Measurements from ENCODE around the gene FAM171A1. TPM values are rescaled to one million over a fixed set of nuclear protein-coding genes. Genes with fewer than 3 reads are reported as not detected.

FAM171A1 gene
- total RNA-seq, 2 donors from 2014 or later = 16.3 to 24.2 TPM

DNA sequence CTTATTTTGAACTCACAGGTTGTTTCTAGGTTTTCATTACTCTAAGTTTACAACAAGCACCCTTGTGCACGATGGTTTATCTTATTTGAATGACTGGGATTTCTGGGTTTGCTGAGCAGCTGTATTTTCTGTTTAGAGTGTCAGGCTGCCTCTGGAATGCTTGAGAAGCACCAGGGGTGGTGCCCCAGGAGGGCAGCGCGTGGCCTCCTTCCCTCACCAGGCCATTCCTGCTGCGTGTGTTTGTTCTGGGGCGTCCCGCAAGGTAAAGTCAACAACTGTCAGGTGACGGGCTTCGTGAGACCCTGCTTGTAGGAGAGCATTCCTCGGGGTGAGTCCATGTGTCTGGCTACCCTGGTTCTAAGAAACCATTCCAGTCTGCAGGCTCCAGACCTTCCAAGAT is 54.9 kb downstream of the FAM171A1 start:
- 70% methylated on average over 9 of the region's 9 CpGs for WGBS
- Histone ChIP-seq H3K4me1 (replicated peaks) (peaks cover 4% of the 10 kb centered on the region), H3K27me3 (replicated peaks; ENCODE audit: insufficient read depth) (no peaks in the 10 kb centered on the region), H3K9me3 (no peaks in the 10 kb centered on the region), H3K27ac (no peak overlapping the region), H3K36me3 (no peaks in the 10 kb centered on the region), H3K4me3 (no peak overlapping the region)
- TF ChIP-seq, protein P1, sequence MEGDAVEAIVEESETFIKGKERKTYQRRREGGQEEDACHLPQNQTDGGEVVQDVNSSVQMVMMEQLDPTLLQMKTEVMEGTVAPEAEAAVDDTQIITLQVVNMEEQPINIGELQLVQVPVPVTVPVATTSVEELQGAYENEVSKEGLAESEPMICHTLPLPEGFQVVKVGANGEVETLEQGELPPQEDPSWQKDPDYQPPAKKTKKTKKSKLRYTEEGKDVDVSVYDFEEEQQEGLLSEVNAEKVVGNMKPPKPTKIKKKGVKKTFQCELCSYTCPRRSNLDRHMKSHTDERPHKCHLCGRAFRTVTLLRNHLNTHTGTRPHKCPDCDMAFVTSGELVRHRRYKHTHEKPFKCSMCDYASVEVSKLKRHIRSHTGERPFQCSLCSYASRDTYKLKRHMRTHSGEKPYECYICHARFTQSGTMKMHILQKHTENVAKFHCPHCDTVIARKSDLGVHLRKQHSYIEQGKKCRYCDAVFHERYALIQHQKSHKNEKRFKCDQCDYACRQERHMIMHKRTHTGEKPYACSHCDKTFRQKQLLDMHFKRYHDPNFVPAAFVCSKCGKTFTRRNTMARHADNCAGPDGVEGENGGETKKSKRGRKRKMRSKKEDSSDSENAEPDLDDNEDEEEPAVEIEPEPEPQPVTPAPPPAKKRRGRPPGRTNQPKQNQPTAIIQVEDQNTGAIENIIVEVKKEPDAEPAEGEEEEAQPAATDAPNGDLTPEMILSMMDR (IDR thresholded peaks at IDR 0.05) = no peak
- TF ChIP-seq POLR2A (IDR thresholded peaks at IDR 0.05) (no peak), POLR2AphosphoS5 (IDR thresholded peaks at IDR 0.05) (no peak)
- no peak for DNase-seq (ENCODE audit: low spot score)
- intact Hi-C loops (cut with DNase I) = no loop called here

DNA sequence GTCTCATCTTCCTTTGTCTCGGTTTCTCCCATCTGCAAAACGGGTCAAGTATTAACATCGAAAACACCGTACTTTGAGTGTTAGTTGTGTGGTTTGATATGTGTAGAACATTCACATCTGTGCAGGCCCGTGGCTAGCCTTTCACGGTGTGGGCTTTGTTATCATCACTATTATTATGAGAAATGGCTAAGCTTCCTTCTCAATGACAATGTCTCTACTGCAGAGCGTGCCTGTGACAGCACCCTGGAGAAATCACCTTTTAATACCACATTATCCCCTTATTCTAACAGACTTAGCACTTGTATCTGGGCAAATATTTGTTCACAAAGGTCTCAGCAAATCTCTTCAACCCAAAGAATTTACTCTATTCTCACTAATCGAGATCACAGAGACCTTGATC is 55.8 kb downstream of the FAM171A1 start:
- 89% methylated on average over 8 of the region's 8 CpGs for WGBS
- DNase-seq (ENCODE audit: low spot score) = no peak
- TF ChIP-seq, protein P1 (IDR thresholded peaks at IDR 0.05) = no peak
- TF ChIP-seq POLR2A (IDR thresholded peaks at IDR 0.05) = no peak
- no peak for TF ChIP-seq POLR2AphosphoS5 (IDR thresholded peaks at IDR 0.05)

DNA sequence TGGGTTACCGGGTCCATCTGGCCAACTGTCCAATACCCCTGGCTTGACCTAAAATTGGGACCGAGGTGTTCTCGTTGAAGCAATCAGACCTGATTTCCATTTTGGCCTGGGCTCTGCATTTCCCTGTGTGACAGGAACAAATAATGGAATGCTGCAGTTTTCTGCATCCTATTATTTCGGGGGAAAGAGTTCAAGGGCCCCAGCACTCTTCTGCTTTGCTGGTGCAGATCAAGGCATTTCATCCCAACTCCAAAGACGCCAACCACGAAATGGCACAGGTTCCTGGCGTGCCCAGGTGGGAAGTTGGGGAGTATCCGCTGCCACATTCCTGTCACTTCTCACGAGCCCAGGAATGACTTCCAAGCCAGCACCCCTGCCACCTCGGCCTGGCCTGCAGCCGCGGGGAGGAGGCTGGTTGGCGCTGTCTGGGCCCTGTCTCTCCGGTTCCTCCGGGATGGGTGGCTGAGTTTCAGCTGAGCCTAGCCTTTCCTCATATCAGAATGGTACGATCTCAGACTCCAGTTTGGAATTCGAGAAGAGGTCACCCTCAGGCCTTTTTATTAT is 56.5 kb downstream of the FAM171A1 start:
- intact Hi-C loops (cut with DNase I) = no loop called here
- peak overlapping the region; percentile 6 to 23 for H3K27ac ChIP-seq
- WGBS = 74% methylated on average over 16 of the region's 17 CpGs

More for the DNA sequence above, 55.8 kb downstream of the FAM171A1 start:
- Histone ChIP-seq H3K27ac (no peak overlapping the region), H3K27me3 (replicated peaks; ENCODE audit: insufficient read depth) (no peaks in the 10 kb centered on the region), H3K9me3 (no peaks in the 10 kb centered on the region), H3K4me1 (replicated peaks) (peaks cover 4% of the 10 kb centered on the region), H3K4me3 (no peak overlapping the region), H3K36me3 (no peaks in the 10 kb centered on the region)
- intact Hi-C loops (cut with DNase I) = no loop called here

DNA sequence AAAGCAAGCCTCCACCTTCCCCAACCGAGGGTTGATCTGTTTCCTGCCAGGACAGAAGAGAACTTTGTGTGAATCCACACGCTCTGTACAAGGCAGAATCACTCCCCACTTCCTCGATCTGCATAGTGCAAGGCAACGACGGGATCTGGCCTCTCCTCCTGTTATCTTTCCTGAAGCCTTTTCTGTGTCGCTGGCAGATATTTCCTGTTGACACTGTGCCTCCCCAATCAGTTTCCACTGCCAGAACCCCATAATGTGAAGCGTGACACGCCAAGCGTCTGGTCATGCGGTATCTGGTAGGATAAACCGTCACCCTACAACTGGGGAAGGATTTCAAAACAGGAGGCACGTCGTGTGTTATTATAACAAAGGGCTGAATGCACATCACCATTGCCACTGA is 57.2 kb downstream of the FAM171A1 start:
- H3K4me3 ChIP-seq = no peak overlapping the region
- no peak for TF ChIP-seq POLR2A (IDR thresholded peaks at IDR 0.05)
- TF ChIP-seq POLR2AphosphoS5 (IDR thresholded peaks at IDR 0.05) = peak; percentile 8
- TF ChIP-seq, protein P1 (IDR thresholded peaks at IDR 0.05) = no peak
- peaks cover 4% of the 10 kb centered on the region for H3K4me1 ChIP-seq (replicated peaks)
- DNase-seq (ENCODE audit: low spot score) = peak; percentile 13
- no peaks in the 10 kb centered on the region for H3K9me3 ChIP-seq
- H3K36me3 ChIP-seq = no peaks in the 10 kb centered on the region
- WGBS = 20% methylated on average over 13 of the region's 13 CpGs
- intact Hi-C loops (cut with DNase I) = no loop called here
- H3K27ac ChIP-seq = peak overlapping the region; percentile 6 to 53
- no peaks in the 10 kb centered on the region for H3K27me3 ChIP-seq (replicated peaks; ENCODE audit: insufficient read depth)

More for the DNA sequence above, 56.5 kb downstream of the FAM171A1 start:
- no peak overlapping the region for H3K4me3 ChIP-seq
- H3K36me3 ChIP-seq = no peaks in the 10 kb centered on the region
- no peaks in the 10 kb centered on the region for H3K27me3 ChIP-seq (replicated peaks; ENCODE audit: insufficient read depth)
- TF ChIP-seq, protein P1 (IDR thresholded peaks at IDR 0.05) = no peak
- TF ChIP-seq POLR2AphosphoS5 (IDR thresholded peaks at IDR 0.05) (peak; percentile 8), POLR2A (IDR thresholded peaks at IDR 0.05) (no peak)
- peaks cover 4% of the 10 kb centered on the region for H3K4me1 ChIP-seq (replicated peaks)
- H3K9me3 ChIP-seq = no peaks in the 10 kb centered on the region
- peak; percentile 55 for DNase-seq (ENCODE audit: low spot score)

DNA sequence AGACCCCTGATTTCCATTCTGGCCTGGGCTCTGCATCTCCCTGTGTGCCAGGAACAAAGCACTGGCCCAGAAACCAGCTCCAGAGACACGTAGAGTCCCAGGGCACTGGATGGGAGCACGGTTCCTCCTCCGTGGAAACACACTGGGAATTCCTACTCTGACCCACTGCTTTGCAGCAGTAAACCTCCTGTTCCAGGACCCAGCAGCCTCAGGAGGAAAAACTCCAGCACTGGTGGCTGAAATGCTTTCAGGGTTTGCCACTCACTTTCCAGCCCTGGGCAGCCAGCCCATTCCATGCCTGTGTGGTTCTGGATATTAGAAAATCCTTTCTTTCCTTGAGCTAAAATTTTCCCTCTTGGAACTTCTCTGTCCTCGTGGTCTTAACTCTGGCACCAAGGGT is 58.0 kb downstream of the FAM171A1 start:
- no peak for TF ChIP-seq POLR2A (IDR thresholded peaks at IDR 0.05)
- TF ChIP-seq, protein P1 (IDR thresholded peaks at IDR 0.05) = no peak
- TF ChIP-seq POLR2AphosphoS5 (IDR thresholded peaks at IDR 0.05) = no peak
- no peak for DNase-seq (ENCODE audit: low spot score)

More for the DNA sequence above, 58.0 kb downstream of the FAM171A1 start:
- Histone ChIP-seq H3K9me3 (no peaks in the 10 kb centered on the region), H3K4me3 (no peak overlapping the region), H3K4me1 (replicated peaks) (peaks cover 4% of the 10 kb centered on the region), H3K27ac (peak overlapping the region; percentile 6 to 53), H3K36me3 (no peaks in the 10 kb centered on the region), H3K27me3 (replicated peaks; ENCODE audit: insufficient read depth) (no peaks in the 10 kb centered on the region)
- intact Hi-C loops (cut with DNase I) = no loop called here
- whole genome bisulfite sequencing = 38% methylated on average over 4 of the region's 4 CpGs

All from prostate gland (tissue), 2 donors.